Measurements from ENCODE around the gene CNBP. TPM values are rescaled to one million over a fixed set of nuclear protein-coding genes. Genes with fewer than 3 reads are reported as not detected.

CNBP gene
- total and polyA plus RNA-seq, 2 of the 13 experiments (the other 11 are each of a cell fraction or from before 2014, with no cell fraction given): 282 to 354 TPM

GRCh38 chr3:129183569-129184395 is at the start of gene CNBP (continued):
- TF ChIP-seq, protein P1, sequence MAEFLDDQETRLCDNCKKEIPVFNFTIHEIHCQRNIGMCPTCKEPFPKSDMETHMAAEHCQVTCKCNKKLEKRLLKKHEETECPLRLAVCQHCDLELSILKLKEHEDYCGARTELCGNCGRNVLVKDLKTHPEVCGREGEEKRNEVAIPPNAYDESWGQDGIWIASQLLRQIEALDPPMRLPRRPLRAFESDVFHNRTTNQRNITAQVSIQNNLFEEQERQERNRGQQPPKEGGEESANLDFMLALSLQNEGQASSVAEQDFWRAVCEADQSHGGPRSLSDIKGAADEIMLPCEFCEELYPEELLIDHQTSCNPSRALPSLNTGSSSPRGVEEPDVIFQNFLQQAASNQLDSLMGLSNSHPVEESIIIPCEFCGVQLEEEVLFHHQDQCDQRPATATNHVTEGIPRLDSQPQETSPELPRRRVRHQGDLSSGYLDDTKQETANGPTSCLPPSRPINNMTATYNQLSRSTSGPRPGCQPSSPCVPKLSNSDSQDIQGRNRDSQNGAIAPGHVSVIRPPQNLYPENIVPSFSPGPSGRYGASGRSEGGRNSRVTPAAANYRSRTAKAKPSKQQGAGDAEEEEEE (CRISPR knock-in tag; IDR thresholded peaks at IDR 0.05; ENCODE audit: borderline replicate concordance): no peak
- TF ChIP-seq ZNF609 (CRISPR knock-in tag; IDR thresholded peaks at IDR 0.05; ENCODE audit: borderline replicate concordance) (no peak), MXI1 (IDR thresholded peaks at IDR 0.05; ENCODE audit: borderline replicate concordance, low read depth, low read length) (peak; percentile 89; the same call in 2 of the 3 replicates), ZNF713 (CRISPR knock-in tag; IDR thresholded peaks at IDR 0.05) (no peak), KLF16 (CRISPR knock-in tag; IDR thresholded peaks at IDR 0.05) (peak in 1 of 2 experiments; percentile 86; a peak in 3 of 4 replicates), SIX4 (CRISPR knock-in tag; IDR thresholded peaks at IDR 0.05) (peak; percentile 27; the same call in 1 of the 2 replicates), SATB2 (CRISPR knock-in tag; IDR thresholded peaks at IDR 0.05) (no peak; the same call in 1 of the 2 replicates), HOXA5 (CRISPR knock-in tag; IDR thresholded peaks at IDR 0.05) (peak; percentile 34; the same call in 1 of the 2 replicates), ZNF335 (CRISPR knock-in tag; IDR thresholded peaks at IDR 0.05) (peak; percentile 93; the same call in 1 of the 2 replicates), ZBTB37 (CRISPR knock-in tag; IDR thresholded peaks at IDR 0.05) (no peak), SYNCRIP (IDR thresholded peaks at IDR 0.05; ENCODE audit: insufficient read depth, low read depth, low read length) (no peak)
- TF ChIP-seq, protein P2, sequence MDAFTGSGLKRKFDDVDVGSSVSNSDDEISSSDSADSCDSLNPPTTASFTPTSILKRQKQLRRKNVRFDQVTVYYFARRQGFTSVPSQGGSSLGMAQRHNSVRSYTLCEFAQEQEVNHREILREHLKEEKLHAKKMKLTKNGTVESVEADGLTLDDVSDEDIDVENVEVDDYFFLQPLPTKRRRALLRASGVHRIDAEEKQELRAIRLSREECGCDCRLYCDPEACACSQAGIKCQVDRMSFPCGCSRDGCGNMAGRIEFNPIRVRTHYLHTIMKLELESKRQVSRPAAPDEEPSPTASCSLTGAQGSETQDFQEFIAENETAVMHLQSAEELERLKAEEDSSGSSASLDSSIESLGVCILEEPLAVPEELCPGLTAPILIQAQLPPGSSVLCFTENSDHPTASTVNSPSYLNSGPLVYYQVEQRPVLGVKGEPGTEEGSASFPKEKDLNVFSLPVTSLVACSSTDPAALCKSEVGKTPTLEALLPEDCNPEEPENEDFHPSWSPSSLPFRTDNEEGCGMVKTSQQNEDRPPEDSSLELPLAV (CRISPR knock-in tag; conservative IDR thresholded peaks at IDR 0.05; ENCODE audit: low read depth): no peak

Measured in HepG2 (cell line).